NCI-H446 treated with DMSO at 0.1 percent for 48 hours (cell line): ENCODE results near the gene HNRNPF.

Experiments used
- DNase-seq: peaks from one replicate; lab custom pipeline; 2025; lab: John Stamatoyannopoulos, UW

HNRNPF gene

GRCh38 chr10:43421519-43421918 lies 12.5 kb upstream of the HNRNPF start:
- no peak for DNase-seq

GRCh38 chr10:43421201-43421507 lies 12.2 kb upstream of the HNRNPF start:
- no peak for DNase-seq

- DNase-seq, result no peak
These were observed 11.6 kb upstream of the HNRNPF start for GRCh38 chr10:43420369-43421200.

- DNase-seq, result no peak
These were observed 11.0 kb upstream of the HNRNPF start for GRCh38 chr10:43419997-43420368.

GRCh38 chr10:43417950-43418768 lies 9.2 kb upstream of the HNRNPF start:
- DNase-seq, result no peak

DNA sequence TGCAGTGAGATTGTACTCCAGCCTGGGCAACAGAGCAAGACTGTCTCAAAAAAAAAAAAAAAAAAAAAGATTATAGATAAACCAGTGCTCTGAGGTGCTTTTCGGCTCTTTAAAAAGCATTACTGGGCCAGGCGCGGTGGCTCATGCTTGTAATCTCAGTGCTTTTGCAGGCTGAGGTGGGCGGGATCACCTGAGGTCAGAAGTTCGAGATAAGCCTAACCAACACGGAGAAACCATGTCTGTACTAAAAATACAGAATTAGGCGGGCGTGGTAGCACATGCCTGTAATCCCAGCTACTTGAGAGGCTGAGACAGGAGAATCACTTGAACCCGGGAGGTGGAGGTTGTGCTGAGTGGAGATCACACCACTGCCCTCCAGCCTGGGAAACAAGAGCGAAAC lies 6.6 kb upstream of the HNRNPF start:
- DNase-seq, result no peak

- no peak for DNase-seq
These were observed 2.5 kb upstream of the HNRNPF start for GRCh38 chr10:43411536-43411935.

GRCh38 chr10:43410345-43410744 lies 1.4 kb upstream of the HNRNPF start:
- DNase-seq, result no peak

DNA sequence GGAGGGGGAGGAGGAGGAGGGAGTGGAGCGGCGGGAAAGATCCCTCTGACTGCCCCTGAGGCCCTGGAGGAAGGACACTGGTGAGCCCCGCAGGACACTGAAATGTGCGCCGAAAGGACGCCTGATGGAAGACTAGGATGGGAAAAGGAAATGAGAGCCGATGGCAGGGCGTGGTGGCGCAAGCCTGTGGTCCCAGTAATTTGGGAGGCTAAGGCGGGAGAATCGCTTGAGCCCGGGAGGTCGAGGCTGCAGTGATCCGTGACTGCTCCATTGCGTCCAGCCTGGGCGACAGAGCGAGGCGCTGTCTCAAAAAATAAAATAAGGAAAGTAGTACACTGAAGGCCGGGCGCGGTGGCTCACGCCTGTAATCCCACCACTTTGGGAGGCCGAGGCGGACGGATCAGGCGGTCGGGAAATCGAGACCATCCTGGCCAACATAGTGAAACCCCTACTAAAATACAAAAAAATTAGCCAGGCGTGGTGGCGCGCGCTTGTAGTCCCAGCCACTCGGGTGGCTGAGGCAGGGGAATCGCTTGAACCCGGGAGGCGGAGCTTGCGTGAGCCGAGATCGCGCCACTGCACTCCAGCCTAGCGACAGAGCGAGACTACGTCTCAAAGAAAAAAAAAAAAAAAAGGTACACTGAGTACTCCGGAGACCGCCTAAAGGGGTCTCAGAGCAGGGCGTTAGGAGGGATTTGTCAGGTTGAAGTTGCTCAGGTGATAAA lies 561 bp upstream of the HNRNPF start:
- DNase-seq, result no peak

GRCh38 chr10:43408331-43408709 lies 666 bp downstream of the HNRNPF start:
- no peak for DNase-seq

GRCh38 chr10:43407576-43408330 lies 1.2 kb downstream of the HNRNPF start:
- peak; percentile 59 for DNase-seq

- no peak for DNase-seq
These were observed 1.8 kb downstream of the HNRNPF start for GRCh38 chr10:43407148-43407575.

DNA sequence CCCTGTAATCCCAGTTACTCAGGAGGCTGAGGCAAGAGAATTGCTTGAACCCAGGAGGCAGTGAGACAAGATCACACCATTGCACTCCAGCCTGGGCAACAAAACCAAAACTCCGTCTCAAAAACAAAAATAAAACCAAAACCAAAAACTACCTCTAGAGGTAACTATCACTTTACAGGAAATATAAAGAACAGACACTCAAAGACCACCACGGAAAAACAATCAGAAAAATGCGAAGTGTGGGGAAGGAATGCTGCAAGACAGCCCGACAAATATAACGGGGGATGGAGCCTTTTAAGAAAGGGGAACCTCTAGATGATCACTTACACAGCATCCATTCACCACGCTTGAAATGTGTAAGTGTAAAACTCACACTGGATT lies 4.3 kb downstream of the HNRNPF start:
- DNase-seq, result no peak

- no peak for DNase-seq
These were observed 4.9 kb downstream of the HNRNPF start for GRCh38 chr10:43403911-43404703.

GRCh38 chr10:43402880-43403452 lies 6.0 kb downstream of the HNRNPF start:
- no peak for DNase-seq

GRCh38 chr10:43402176-43402575 lies 6.8 kb downstream of the HNRNPF start:
- DNase-seq, result no peak

GRCh38 chr10:43401627-43402026 lies 7.4 kb downstream of the HNRNPF start:
- DNase-seq, result no peak

GRCh38 chr10:43399320-43400310 lies 9.4 kb downstream of the HNRNPF start:
- DNase-seq, result no peak

- no peak for DNase-seq
These were observed 10.1 kb downstream of the HNRNPF start for GRCh38 chr10:43398939-43399319.
